Limb (tissue), 2 donors: ENCODE data around the gene CHMP2A.
"Not testable (repeated sequence)": the region's sequence is repeated elsewhere in the genome, so short reads cannot be mapped to it uniquely, and the experiment has no call there.

Source experiments
- DNase-seq, 2 donors: peaks; one replicate each; pipeline ENCODE4 v3.0.0-alpha.2; 2016; ENCODE audit errors: extremely low spot score in 2 of 2

Gene CHMP2A

DNA sequence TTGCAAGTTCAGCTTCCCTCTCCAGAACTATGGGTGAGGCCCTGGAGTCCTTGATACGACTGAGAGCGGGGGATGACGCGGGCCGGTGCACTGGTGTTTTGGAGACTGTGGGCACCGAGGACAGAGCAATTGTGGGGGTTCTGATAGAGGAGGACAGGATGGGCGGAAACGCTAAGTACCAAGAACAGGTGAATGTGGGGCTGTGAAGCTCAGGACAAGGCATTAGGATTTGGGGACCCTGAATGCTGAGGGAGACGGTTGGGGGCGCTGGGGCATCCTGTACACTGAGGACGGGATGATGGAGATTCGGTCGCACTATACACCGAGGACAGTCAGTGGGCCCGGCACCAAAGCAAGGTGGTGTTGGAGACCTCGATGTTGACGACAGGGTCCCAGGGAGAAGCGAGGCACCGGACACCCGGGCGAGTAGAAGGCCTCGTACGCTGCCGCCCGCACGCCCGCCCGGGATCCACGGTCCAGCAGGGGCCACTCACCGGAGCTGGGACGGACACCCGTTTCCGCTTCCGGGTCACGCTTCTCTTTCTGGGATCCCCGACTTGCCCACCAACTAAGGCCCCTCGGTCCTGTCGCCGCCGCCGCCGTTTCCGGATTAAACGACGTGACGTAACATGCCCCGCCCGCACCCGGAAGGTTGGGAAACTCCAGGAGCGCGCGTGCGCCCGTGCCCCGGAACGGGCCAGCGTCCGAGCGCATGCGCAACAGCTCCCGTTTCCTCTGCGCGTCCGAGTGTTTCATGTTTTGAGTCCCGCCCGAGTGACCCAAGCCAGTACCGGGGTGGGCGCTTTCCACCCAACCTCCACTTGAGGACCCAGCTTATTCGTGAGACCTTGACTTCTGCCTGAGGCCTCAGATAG, at the start of gene CHMP2A:
Gene CHMP2A (minus strand): TSS at position 612 of the 875 bp plus-strand sequence. CDS start 893 bp downstream, outside the sequence.
- peak; percentile 96 to 98 for DNase-seq

DNA sequence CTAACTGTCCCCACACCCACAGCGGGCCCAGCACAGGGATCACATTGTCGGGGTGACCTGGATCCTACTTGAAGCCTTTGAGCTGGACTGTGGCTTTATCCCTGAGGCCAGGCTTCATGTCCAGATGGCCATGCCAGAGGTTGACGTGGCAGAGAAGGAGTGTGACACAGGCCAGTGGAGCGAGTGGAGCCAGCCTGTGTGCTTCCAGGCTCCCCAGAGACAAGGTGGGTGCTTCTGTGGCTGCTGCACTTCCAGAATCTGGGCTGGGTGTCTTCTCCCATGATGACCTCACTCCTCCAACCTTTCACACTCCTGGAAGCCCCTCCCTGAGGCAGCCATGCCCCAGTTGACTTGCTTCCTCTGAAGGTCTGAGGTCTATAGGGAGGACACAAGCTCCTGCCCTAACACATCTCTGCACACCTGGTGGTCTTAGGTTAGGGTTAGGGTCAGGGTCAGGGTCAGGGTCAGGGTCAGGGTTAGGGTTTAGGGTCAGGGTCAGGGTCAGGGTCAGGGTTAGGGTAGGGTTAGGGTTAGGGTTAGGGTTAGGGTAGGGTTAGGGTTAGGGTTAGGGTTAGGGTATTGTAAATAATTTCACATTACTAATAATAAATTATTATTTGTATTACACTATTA, 31.3 kb upstream of the CHMP2A start:
- peak in 1 of 2 donors; percentile 38 for DNase-seq

- no peak for DNase-seq
These were observed 30.7 kb upstream of the CHMP2A start for GRCh38 chr19:58585442-58586132.

DNA sequence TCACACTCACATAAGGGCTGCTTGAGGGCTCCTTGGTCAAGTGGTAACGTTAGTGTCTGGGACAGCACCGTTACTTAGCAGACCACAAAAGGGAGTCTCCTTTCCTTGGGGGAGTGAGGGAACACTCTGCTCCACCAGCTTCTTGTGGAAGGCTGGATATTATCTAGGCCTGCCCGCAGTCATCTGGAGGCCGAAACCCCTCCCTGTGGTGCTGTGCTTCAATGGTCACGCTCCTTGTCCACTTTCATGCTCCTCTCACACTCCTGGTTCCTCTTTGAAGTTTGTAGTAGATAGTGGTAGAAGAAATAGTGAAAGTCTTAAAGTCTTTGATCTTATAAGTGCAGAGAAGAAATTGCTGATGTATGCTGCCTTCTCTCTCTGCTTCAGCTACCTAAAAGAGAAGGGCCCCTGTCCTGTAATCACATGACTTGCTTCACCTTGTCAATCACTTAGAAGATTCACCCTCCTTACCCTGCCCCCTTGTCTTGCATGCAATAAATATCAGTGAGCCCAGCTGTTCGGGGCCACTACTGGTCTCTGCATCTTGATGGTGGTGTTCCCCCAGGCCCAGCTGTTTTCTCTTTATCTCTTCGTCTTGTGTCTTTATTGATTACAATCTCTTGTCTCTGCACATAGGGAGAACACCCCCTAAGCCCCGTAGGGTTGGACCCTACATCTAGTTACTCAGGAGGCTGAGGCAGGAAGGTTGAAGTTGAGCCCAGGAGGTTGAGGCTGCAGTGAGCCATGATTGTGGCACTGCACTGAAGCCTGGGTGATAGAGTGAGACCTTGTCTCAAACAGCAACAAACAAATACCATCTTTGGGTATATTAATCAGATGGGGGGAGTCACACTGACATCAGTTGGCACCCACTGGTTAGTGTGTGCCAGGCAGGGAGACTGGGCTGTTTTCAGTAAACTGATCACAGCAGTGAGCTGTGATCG, 29.9 kb upstream of the CHMP2A start:
- DNase-seq = no peak

GRCh38 chr19:58582985-58583384, 28.1 kb upstream of the CHMP2A start:
- DNase-seq = no peak

- DNase-seq = peak; percentile 79 to 85
These were observed 26.6 kb upstream of the CHMP2A start for GRCh38 chr19:58581227-58582141.

GRCh38 chr19:58579473-58580142, 24.7 kb upstream of the CHMP2A start:
- peak in 1 of 2 donors; percentile 12 for DNase-seq

DNA sequence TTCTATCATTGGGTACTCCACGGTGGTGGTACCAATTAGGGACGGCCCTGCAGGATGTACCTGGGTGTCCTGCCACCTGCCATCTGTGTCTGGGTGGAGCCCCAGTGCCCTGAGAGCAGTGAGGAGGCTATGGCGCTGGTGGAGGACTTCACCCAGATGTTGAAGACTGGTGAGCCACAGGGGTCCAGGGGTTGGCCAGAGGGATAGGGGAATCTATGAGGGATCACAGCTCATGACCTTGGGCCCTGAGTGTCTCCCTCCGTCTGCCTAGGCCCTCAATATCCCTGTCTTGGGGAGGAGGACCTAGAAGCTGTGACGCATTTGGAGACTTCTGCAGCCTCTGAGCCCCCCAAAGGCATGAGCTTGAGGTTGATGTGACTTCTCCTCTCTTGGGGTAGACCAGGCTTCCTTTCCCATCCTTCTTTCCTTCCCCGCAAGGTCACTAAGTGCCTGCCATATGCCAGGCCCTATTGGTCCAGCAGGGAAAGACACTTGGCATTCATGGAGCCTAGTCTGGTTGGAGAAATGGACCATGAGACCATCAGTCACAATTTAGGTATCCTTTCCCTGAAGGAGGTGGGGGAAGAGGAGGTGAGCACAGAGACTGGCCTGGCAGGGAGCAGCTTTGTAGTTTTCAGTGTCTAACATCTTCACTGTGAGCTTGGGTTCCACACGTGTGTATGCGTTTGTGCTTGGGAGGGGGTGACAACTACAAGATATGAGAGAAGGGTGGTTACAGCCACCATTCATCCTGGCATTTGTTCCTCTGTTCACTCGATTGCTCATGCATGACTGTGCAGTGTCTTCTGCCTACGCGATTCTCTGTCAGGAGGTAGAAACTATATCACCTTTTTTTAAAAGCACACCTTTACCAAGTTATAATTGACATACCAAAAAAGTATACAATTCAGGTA, 23.4 kb upstream of the CHMP2A start:
- no peak for DNase-seq

- DNase-seq = not testable (repeated sequence)
These were observed 22.7 kb upstream of the CHMP2A start for GRCh38 chr19:58577581-58577980.

GRCh38 chr19:58575183-58576041, 20.5 kb upstream of the CHMP2A start:
- DNase-seq = peak; percentile 93

DNA sequence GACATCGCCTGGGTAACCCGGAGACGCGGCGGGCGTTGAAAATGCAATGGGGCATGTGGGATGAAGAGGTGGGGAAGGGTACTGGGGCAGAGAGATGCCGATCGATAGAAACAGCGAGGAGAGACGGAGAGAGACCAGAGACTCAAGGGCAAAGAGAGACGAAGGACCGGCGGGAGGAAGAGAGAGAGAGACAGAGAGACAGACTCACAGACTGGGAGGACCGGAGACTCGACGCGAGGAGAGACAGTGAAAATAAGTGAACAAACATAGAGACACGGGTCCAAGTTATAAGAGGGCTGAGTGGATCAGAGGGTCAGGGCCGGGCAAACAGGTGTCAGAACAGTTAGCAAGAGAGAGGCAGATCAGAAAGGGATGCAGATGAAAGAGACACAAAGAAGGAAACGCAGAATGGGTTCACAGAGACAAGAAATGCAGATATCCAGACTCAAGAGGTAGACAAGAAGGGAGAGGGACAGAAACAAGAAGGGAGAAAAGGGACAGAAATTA, 18.8 kb upstream of the CHMP2A start:
- no peak for DNase-seq

GRCh38 chr19:58572818-58573657, 18.1 kb upstream of the CHMP2A start, which contains the start of gene MZF1:
Gene MZF1 (minus strand): TSS chr19:58573335. CDS start chr19:58571389, 1,946 bp downstream.
- peak; percentile 99 to 100 for DNase-seq

DNA sequence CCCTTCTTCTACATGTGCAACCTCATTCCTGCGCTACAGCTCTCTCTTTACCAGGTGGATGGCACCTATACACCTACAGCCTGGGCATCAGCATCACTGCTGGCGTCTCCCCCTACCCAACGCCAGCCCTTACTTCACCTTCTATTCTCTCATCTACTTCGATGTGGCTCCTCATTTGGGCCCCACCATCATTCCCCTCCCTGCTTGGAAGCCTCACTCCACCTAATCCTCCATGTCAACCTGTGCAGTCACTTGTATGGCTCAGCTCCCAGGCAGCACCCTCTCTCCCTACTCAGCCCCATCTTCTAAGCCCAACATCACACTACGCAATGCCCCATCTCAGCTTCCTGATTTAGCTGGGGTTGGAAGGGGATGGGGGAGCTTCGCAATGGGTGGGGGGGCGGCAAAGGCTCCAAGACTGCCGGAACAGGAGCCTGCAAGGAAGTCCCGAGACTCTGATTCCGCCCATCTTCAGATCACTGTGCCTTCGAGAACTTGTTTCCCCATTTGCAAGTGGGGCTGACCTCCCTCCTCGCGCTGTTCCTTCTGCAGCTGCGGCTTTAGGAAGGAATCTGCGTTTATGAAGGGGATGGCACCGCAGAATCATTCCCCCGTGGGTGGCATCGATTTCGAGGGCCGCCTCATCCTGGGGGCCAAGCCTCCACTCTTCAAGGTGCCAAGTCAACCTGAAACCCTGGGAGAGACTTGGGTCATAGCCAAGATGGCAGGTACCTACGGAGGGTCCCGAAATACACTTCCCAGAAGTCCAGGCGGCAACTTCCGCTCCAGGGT, 17.3 kb upstream of the CHMP2A start:
- DNase-seq = no peak

DNA sequence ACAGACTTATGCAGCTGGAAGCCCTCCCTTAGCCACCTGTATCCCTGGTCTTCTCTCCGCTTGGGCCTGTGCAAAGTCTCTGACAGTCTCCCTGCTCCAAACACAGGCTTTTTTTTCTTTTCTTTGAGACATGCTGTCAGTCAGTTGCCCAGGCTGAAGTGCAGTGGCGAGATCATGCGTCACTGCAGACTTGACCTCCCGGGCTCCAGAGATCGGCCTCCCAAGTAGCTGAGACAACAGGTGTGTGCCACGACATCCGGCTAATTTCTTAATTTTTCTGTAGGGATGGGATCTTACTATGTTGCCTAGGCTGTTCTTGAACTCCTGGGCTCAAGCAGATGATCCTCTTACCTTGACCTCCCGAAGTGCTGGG, 16.7 kb upstream of the CHMP2A start:
- no peak for DNase-seq
